Nucleus accumbens (tissue), 56 donors: ENCODE measurements around the gene KCNQ1.
A peak's percentile ranks its signal among the peaks of the same experiment; 100 is the strongest.
"Not testable (repeated sequence)": the region's sequence is repeated elsewhere in the genome, so short reads cannot be mapped to it uniquely, and the experiment has no call there.

Experiments
- DNase-seq, 56 donors: peaks; one replicate each; lab custom pipeline; 2025; lab: John Stamatoyannopoulos, UW

The KCNQ1 gene

GRCh38 chr11:2489083-2489482 lies 44.3 kb downstream of the KCNQ1 start:
- no peak for DNase-seq

- DNase-seq, result not testable (repeated sequence)
These were observed 53.1 kb downstream of the KCNQ1 start for GRCh38 chr11:2497951-2498350.

GRCh38 chr11:2498750-2499149 lies 53.9 kb downstream of the KCNQ1 start:
- no peak for DNase-seq

GRCh38 chr11:2507212-2507901 lies 62.5 kb downstream of the KCNQ1 start:
- DNase-seq, result no peak

DNA sequence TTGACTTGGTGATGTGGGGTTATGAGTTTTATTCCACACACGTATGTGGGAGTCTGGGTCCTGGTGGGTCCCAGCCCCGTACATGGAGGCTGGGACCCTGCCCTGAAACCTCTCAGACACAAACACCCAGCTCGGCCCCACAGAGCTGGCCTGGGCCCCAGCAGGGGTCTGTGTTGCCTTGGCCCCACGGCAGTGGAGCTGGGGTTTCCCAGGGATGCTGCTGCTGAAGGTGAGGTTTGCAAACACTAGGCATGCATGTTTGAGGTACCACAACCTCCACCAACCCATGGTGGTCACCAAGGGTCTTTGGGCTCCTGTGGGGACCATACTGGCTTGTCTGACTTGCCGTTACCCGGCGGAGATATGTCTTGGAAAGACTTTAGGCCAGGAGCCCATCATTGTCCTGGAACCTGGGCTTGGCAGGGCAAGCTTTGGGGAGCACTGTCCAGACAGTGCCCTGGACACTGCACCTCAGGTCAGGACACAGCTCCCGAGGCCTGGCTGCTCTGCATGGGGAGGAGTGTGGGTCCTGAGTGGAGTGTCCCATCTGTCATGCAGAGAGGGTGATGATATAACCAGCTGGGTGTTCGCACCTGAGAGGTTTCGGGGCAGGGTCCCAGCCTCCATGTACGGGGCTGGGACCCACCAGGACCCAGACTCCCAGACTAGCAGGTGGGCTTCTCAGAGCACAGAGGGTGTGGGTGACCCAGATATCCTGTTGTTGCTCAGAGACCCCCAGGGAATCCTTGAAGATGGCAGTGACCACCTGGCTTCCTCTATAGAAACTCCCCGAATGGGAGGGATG lies 63.3 kb downstream of the KCNQ1 start:
- DNase-seq, result no peak

DNA sequence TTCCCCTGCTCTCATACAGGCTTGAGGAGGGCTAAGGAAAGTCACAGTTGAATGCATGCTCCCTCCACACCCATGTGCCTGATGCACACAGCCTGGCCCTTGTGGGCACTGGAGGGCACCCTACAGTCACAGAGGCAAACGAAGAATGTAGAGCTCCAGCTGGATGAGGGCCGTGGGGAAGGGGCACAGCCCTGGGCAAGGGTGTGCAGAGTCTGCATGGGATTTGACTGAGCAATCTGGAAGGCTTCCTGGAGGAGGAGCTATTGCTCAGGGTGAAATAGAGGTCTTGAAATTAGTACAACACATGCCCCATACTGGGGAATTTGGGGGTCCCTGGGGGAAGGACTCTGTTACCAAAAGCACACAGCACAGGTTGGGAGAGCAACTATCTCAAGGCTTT lies 64.0 kb downstream of the KCNQ1 start:
- DNase-seq, result no peak

DNA sequence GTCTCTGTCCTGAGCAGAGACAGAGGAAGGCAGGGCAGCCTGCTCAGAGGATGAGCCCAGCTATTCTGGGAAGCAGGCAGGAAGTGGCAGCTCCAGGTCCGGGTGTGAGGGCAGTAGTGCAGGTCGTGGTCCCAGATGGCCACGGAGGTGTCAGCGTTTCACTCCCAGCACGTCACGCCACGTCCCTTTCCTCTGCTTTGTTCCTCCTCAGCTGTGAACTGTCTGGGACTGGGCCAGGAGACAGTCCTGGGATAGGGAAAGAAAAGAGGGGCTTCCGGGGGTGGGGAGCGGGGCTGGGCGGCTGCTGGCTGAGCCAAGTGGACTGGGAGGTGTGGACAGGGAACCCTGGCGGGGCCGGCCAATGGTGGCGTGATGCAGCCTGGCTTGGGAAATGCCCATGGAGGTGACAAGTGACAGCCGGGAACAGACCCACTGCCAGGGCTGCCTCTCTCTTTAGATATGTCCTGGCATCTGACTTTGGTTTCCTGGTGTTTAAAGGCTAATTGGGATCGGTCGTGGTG lies 64.7 kb downstream of the KCNQ1 start:
- no peak for DNase-seq

DNA sequence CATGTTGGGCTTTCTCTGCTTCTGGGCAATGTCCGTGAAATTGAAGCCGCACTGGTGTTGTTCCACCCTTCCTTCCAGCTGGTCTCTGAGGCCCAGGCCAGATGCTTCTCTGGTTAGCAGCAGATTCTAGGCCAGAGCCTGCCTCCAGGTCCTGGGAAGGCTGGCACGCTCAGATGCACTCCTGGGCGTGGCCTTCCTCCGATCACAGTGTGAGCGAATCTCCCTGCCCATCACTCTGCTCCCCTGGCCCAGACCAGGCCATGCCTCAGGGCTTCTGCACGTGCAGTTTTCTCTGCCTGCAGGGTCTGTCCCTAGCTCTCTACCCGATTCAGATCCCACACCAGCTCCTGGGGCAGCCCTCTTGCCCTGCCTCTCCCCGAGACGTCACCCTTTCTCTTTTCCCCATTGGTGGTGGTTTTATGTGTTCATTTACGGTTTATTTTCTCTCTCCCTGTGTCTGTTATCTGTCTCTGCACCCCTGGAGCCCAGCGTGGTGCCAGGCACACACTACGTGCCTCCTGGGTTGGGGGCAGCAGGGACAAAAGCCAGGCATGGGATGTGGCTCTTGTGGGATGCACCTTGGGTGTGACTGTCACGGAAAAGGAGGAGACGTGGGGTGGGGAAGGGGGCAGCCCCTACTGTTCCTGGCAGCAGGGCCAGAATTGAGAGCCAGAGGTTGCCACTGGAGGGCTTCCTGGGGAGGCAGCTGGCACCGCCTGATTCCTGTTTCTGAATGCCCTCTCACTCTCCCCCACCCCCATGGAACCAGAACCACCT lies 66.0 kb downstream of the KCNQ1 start:
- DNase-seq, result no peak

DNA sequence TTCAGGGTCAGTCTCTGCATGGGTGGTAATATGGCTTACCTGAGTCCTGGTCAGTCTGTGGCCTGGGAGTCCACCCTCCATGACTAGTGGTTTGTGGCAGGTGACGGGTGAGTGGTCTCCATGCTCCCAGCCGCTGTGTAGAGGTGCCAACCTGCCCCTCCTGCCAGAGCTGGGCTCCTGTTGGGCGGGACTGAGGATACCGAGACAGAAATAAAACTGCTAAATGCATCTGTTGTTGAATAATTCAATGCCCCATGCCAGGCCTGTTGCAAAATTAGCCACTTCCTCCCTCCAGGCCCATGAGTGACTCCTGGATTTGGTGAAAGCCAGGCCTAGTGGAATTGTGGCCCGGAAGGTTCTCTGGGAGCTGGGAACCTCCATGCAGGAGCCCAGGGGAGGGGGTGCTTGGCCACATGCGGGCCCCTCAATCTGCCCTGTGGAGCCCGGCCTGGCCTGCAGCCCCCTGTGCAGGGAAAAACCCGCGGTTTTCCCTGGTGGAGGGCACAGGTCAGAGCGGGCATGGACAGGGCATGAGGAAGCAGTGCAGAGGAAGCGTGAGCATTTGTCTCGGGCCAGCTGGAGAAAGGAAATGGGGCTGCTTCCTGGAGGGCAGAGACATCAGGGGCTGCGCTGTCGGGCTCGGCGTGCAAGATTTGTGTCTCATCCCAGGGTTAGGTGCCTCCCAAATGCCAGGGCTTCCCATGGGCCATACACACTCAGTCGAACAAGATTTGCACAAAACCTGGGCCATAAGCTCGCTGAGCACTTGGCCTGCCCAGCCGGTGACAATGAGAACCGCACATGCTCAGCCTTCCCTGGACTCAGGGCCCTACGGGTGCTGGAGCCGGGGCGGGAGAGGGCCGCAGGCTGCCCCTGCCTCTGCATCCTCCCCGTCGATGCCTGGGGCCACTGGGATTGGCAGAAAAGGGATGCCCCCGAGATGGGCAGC lies 66.9 kb downstream of the KCNQ1 start:
- DNase-seq, result peak in 1 of 56 donors; percentile 21

GRCh38 chr11:2512431-2513407 lies 67.9 kb downstream of the KCNQ1 start:
- no peak for DNase-seq

DNA sequence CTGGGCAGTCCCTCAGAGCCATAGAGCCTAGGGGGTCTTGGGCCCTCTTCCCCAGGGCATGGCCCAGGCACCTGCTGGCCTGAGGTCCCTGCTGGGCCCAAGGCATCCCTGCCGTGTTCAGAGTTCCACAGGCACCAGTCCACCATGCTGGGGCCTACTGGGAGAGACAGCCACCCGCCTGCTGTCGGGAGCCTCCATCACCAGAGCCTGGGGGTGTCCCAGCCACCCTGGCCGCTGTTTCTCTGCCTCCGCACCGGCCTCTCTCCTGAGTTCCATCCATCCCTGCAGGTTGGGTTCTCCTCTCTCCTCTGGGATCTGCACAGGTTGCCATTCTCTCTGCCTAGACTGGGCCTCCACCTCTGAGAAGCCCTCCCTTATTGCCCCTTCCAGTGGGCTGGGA lies 68.6 kb downstream of the KCNQ1 start:
- no peak for DNase-seq

GRCh38 chr11:2515401-2516275 lies 70.8 kb downstream of the KCNQ1 start:
- no peak for DNase-seq

DNA sequence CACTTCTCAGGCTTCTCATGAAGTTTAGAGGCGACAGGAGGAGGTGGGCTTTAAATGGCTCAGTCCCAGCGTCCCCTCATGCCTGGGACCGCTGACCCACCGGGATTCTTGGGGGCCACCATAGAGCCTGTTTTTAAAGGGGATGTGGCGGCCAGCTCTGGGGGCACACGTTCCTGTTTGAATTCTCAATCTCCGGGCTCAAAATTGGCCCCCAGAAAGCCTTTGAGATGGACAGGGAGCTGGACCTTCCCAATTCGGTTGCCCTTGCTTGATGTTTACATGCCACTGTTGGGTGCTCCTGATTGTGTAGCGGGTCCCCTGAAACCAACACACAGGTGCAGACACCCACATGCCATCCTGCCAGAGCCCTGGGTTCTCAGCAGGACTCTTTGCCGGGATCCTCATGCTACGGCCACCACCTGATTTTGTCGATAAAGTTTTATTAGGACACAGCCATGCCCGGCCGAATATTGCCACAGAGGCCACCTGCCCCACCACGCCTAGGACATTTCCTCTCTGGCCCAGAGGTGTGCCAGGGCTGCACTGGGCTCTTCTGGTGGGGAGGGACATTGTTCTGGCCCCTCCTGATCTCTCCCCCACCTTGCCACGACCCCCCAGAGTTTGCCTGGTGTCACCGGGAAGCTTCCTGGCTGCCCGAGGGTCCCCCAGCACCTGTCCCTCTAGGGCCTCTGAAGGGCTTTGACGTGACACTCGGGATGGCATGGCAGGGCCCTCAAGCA lies 71.6 kb downstream of the KCNQ1 start:
- DNase-seq, result no peak

- DNase-seq, result no peak
These were observed 72.2 kb downstream of the KCNQ1 start for GRCh38 chr11:2517016-2517385.

- no peak for DNase-seq
These were observed 72.7 kb downstream of the KCNQ1 start for GRCh38 chr11:2517386-2518064.
